MM.1S (cell line): Measurements from ENCODE around the gene CCL17.

ENCODE experiments used
- CTCF ChIP-seq: fragments of 300-600 bp; sonication (generic); IDR thresholded peaks from 2 replicates; pipeline ENCODE4 v1.5.1; 2016; ENCODE audit warnings: antibody characterized with exemption, low read length, mixed read lengths
- EZH2 ChIP-seq: fragments of 300-600 bp; sonication (generic); optimal IDR thresholded peaks from 2 replicates; pipeline ENCODE3; 2017; ENCODE audit warnings: low read depth, mild to moderate bottlenecking, antibody characterized with exemption, low read length, mixed read lengths
- EZH2phosphoT487 ChIP-seq: fragments of 300-600 bp; sonication (generic); IDR thresholded peaks from 2 replicates; pipeline ENCODE4 v1.6.1; 2018; ENCODE audit warnings: antibody characterized with exemption, low read length

GRCh38 chr16:57381791-57382534 lies 22.6 kb upstream of the CCL17 start:
- TF ChIP-seq CTCF: no peak
- no peak for TF ChIP-seq EZH2
- no peak for TF ChIP-seq EZH2phosphoT487
